IMR-90 (cell line): ENCODE data around the gene CMKLR1. TPM values are rescaled to one million over a fixed set of nuclear protein-coding genes. Genes with fewer than 3 reads are reported as not detected.

Experiments used
- ATAC-seq: fragments of 200-7000 bp; cut with Tn5 transposase; 2 replicates; pipeline ENCODE4 v1.9.1; 2020; ENCODE audit warnings: low read depth, mild to moderate bottlenecking, moderate library complexity
- BruUV-seq: library from RNA; stranded (reverse); fragments of 400-500 nt; replicated peaks from 2 replicates; lab custom pipeline; 2021; lab: Mats Ljungman, UMichigan
- CTCF ChIA-PET: fragments of 300-600 bp; formaldehyde crosslinking; extraction: SDS; loops from one replicate; lab custom pipeline; 2021; ENCODE audit warnings: antibody characterized with exemption; lab: Yijun Ruan, JAX
- POLR2A ChIA-PET: fragments of 300-600 bp; sonication (Branson Sonifier 250); formaldehyde crosslinking; loops from one replicate; lab custom pipeline; 2022; ENCODE audit warnings: antibody characterized with exemption; ENCODE audit not compliant: unreplicated experiment; lab: Charles Lee
- DNase-seq: peaks from one replicate; pipeline ENCODE4 v3.0.0; 2013
- H2AFZ ChIP-seq: replicated peaks from 2 replicates; pipeline ENCODE3; 2013; ENCODE audit warnings: low read length, mild to moderate bottlenecking; ENCODE audit not compliant: poor library complexity
- H2AK5ac ChIP-seq: 2 replicates; pipeline ENCODE4 v1.6.1; 2013; ENCODE audit warnings: low read depth, low read length, inconsistent platforms
- H2AK9ac ChIP-seq: replicated peaks from 2 replicates; pipeline ENCODE3; 2013; ENCODE audit warnings: mild to moderate bottlenecking, low read depth, low read length, moderate library complexity; ENCODE audit not compliant: poor library complexity
- H2BK120ac ChIP-seq: 2 replicates; pipeline ENCODE4 v1.6.1; 2013; ENCODE audit warnings: low read depth, low read length, inconsistent platforms
- H2BK15ac ChIP-seq: 3 replicates; pipeline ENCODE4 v1.6.1; 2013; ENCODE audit warnings: low read depth, low read length, inconsistent platforms
- H2BK20ac ChIP-seq: 2 replicates; pipeline ENCODE4 v1.6.1; 2013; ENCODE audit warnings: low read depth, mild to moderate bottlenecking, inconsistent platforms, low read length, moderate library complexity
- H2BK5ac ChIP-seq: 2 replicates; pipeline ENCODE4 v1.6.1; 2013; ENCODE audit warnings: mild to moderate bottlenecking, low read depth, low read length, inconsistent platforms; ENCODE audit not compliant: poor library complexity, severe bottlenecking
- H3K14ac ChIP-seq: replicated peaks from 2 replicates; pipeline ENCODE4 v1.6.1; 2013; ENCODE audit warnings: low read depth, low read length, inconsistent platforms
- H3K18ac ChIP-seq: 2 replicates; pipeline ENCODE4 v1.6.1; 2013; ENCODE audit warnings: low read depth, low read length, control low read depth
- H3K23ac ChIP-seq: 2 replicates; pipeline ENCODE4 v1.6.1; 2013; ENCODE audit warnings: low read depth, low read length, inconsistent platforms
- H3K27ac ChIP-seq: 2 replicates; pipeline ENCODE4 v1.5.1; 2013; ENCODE audit warnings: mild to moderate bottlenecking, control low read depth, low read length; ENCODE audit not compliant: insufficient read depth
- H3K27me3 ChIP-seq: 2 replicates; pipeline ENCODE4 v1.6.1; 2013; ENCODE audit warnings: low read length; ENCODE audit not compliant: control insufficient read depth, insufficient read depth
- H3K36me3 ChIP-seq: 2 replicates; pipeline ENCODE4 v1.6.1; 2013; ENCODE audit warnings: low read length, mixed read lengths; ENCODE audit not compliant: control insufficient read depth, insufficient read depth
- H3K4ac ChIP-seq: 2 replicates; pipeline ENCODE4 v1.6.1; 2013; ENCODE audit warnings: low read depth, low read length, inconsistent platforms
- H3K4me1 ChIP-seq: 2 replicates; pipeline ENCODE4 v1.6.1; 2013; ENCODE audit warnings: low read length, mixed read lengths; ENCODE audit not compliant: control insufficient read depth, insufficient read depth
- H3K4me2 ChIP-seq: 2 replicates; pipeline ENCODE4 v1.6.1; 2013; ENCODE audit warnings: low read depth, mild to moderate bottlenecking, control low read depth, low read length, moderate library complexity
- H3K4me3 ChIP-seq: 2 replicates; pipeline ENCODE4 v1.5.1; 2013; ENCODE audit warnings: low read depth, mild to moderate bottlenecking, control low read depth, low read length, moderate library complexity; ENCODE audit not compliant: insufficient read depth
- H3K56ac ChIP-seq: 2 replicates; pipeline ENCODE4 v1.6.1; 2013; ENCODE audit warnings: low read length, inconsistent platforms; ENCODE audit not compliant: insufficient read depth; ENCODE audit errors: extremely low read depth
- H3K79me1 ChIP-seq, 2 experiments: 2 replicates each; pipeline ENCODE4 v1.6.1; 2013; ENCODE audit warnings: low read length in 2 of 2, inconsistent platforms in 1 of 2, low read depth in 1 of 2
- H3K9ac ChIP-seq: 2 replicates; pipeline ENCODE4 v1.6.1; 2013; ENCODE audit warnings: low read depth, low read length, control low read depth
- H3K9me1 ChIP-seq: 2 replicates; pipeline ENCODE4 v1.6.1; 2013; ENCODE audit warnings: low read length, inconsistent platforms; ENCODE audit not compliant: insufficient read depth
- H3K9me3 ChIP-seq: 2 replicates; pipeline ENCODE4 v1.6.1; 2013; ENCODE audit warnings: low read length; ENCODE audit not compliant: control insufficient read depth, insufficient read depth
- H4K20me1 ChIP-seq: 2 replicates; pipeline ENCODE4 v1.6.1; 2013; ENCODE audit warnings: low read length, inconsistent platforms; ENCODE audit not compliant: insufficient read depth
- H4K5ac ChIP-seq: 2 replicates; pipeline ENCODE4 v1.6.1; 2013; ENCODE audit warnings: mild to moderate bottlenecking, low read depth, low read length, control low read depth
- H4K8ac ChIP-seq, 2 experiments: 2 replicates each; pipeline ENCODE4 v1.6.1; 2013; ENCODE audit warnings: low read depth in 2 of 2, low read length in 2 of 2, control low read depth in 1 of 2, inconsistent platforms in 1 of 2
- H4K91ac ChIP-seq: 2 replicates; pipeline ENCODE4 v1.6.1; 2013; ENCODE audit warnings: low read depth, low read length, inconsistent platforms; ENCODE audit not compliant: insufficient read depth
- BHLHE40 ChIP-seq: fragments of 150-350 bp; IDR thresholded peaks from 2 replicates; pipeline ENCODE4 v1.6.1; 2016; ENCODE audit warnings: mild to moderate bottlenecking, low read depth, low read length
- CEBPB ChIP-seq: IDR thresholded peaks from 2 replicates; pipeline ENCODE4 v1.6.1; 2012; ENCODE audit warnings: low read depth, low read length, improper control_type of control experiment
- CTCF ChIP-seq: conservative IDR thresholded peaks from 2 replicates; pipeline ENCODE4 v1.5.1; 2012; ENCODE audit warnings: mild to moderate bottlenecking, low read depth, low read length, improper control_type of control experiment
- ELK1 ChIP-seq: fragments of 150-350 bp; IDR thresholded peaks from 2 replicates; pipeline ENCODE4 v1.6.1; 2016; ENCODE audit warnings: low read depth, mild to moderate bottlenecking, low read length, moderate library complexity, borderline replicate concordance
- FOS ChIP-seq: fragments of 150-350 bp; IDR thresholded peaks from 2 replicates; pipeline ENCODE4 v1.6.1; 2016; ENCODE audit warnings: low read depth, low read length
- MAFK ChIP-seq: IDR thresholded peaks from 2 replicates; pipeline ENCODE4 v1.6.1; 2012; ENCODE audit warnings: low read depth, low read length, improper control_type of control experiment
- MAZ ChIP-seq: IDR thresholded peaks from 2 replicates; pipeline ENCODE4 v1.6.1; 2012; ENCODE audit warnings: low read depth, mild to moderate bottlenecking, low read length, improper control_type of control experiment, moderate library complexity, borderline replicate concordance
- MXI1 ChIP-seq: IDR thresholded peaks from 2 replicates; pipeline ENCODE4 v1.6.1; 2012; ENCODE audit warnings: low read depth, mild to moderate bottlenecking, low read length, moderate library complexity, borderline replicate concordance
- NFE2L2 ChIP-seq: fragments of 150-350 bp; IDR thresholded peaks from 2 replicates; pipeline ENCODE4 v1.6.1; 2016; ENCODE audit warnings: low read depth, mild to moderate bottlenecking, low read length
- POLR2A ChIP-seq: IDR thresholded peaks from 2 replicates; pipeline ENCODE4 v1.6.1; 2012; ENCODE audit warnings: mild to moderate bottlenecking, low read depth, low read length
- RAD21 ChIP-seq: IDR thresholded peaks from 2 replicates; pipeline ENCODE4 v1.6.1; 2012; ENCODE audit warnings: low read length, improper control_type of control experiment
- RCOR1 ChIP-seq: IDR thresholded peaks from 2 replicates; pipeline ENCODE4 v1.6.1; 2012; ENCODE audit warnings: mild to moderate bottlenecking, low read length, improper control_type of control experiment; ENCODE audit not compliant: insufficient replicate concordance
- RFX5 ChIP-seq: IDR thresholded peaks from 2 replicates; pipeline ENCODE4 v1.8.0; 2012; ENCODE audit warnings: low read depth, mild to moderate bottlenecking, low read length, moderate library complexity
- SMC3 ChIP-seq: fragments of 150-350 bp; IDR thresholded peaks from 2 replicates; pipeline ENCODE4 v1.6.1; 2016; ENCODE audit warnings: low read depth, mild to moderate bottlenecking, antibody characterized with exemption, low read length, moderate library complexity
- USF2 ChIP-seq: fragments of 150-350 bp; IDR thresholded peaks from 2 replicates; pipeline ENCODE4 v1.6.1; 2017; ENCODE audit warnings: mild to moderate bottlenecking, antibody characterized with exemption, low read length, low read depth
- WGBS, 2 experiments: methylation state at CpG; one replicate each; pipeline versions ENCODE4 v1.1.5 to v1.1.7; 2013; ENCODE audit warnings: missing lambda C conversion rate in 2 of 2; ENCODE audit not compliant: insufficient read length in 1 of 2; ENCODE audit errors: extremely low coverage in 2 of 2; 5-methylcytosine and 5-hydroxymethylcytosine counted together
- dilution Hi-C: fragments of 300-500 bp; cut with HindIII; formaldehyde crosslinking; loops from one replicate; pipeline ENCODE4 v1.14.3; 2018; ENCODE audit warnings: low sequenced_read_pairs; ENCODE audit not compliant: unreplicated experiment
- in situ Hi-C: fragments of 300-500 bp; cut with MboI; formaldehyde crosslinking; loops from 3 replicates; pipeline ENCODE4 v1.14.3; 2019; ENCODE audit warnings: low sequenced_read_pairs, inconsistent platforms, mixed read lengths
- intact Hi-C: fragments of 100-400 bp; cut with micrococcal nuclease; formaldehyde crosslinking; loops from 2 replicates; pipeline ENCODE4 v1.10.0; 2022
- polyA plus RNA-seq, 3 experiments: library from polyadenylated mRNA; depleted of rRNA; stranded (reverse); fragments of >200 nt; gene quantifications; 2 replicates each; pipeline ENCODE4 v1.2.3, GENCODE V29; 2012; ENCODE audit warnings: low replicate concordance in 1 of 3
- total RNA-seq: library from RNA; depleted of rRNA; stranded (reverse); fragments of >200 nt; gene quantifications from 2 replicates; pipeline ENCODE4 v1.2.3, GENCODE V29; 2012

CMKLR1 gene
- total and polyA plus RNA-seq, 2 of the 4 experiments (the other 2 are of a cell fraction), result not detected

DNA sequence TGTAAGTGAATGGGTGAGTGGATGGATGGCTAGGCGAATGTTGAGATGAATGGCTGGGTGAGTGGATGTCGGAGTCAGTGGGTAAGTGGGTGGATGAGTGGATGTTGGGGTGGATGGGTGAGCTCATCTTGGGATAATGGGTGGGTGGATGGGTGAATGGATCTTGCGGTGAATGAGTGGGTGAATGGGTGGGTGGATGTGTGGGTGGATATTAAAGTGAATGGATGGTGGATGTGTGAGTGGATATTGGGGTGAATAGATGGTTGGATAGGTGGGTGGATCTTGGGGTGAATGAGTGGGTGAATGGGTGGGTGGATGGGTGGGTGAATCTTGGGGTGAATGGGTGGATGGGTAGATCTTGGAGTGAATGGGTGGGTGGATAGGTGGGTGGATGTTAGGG, 51.9 kb downstream of the CMKLR1 start:
- Histone ChIP-seq H3K18ac (no peak overlapping the region), H3K4me1 (no peaks in the 10 kb centered on the region), H3K56ac (no peak overlapping the region), H2AFZ (no peak overlapping the region), H2AK9ac (no peak overlapping the region), H3K9me1 (no peaks in the 10 kb centered on the region), H3K23ac (no peak overlapping the region), H4K91ac (no peak overlapping the region), H4K8ac (no peak overlapping the region), H4K20me1 (no peaks in the 10 kb centered on the region), H3K9me3 (no peaks in the 10 kb centered on the region), H3K14ac (no peak overlapping the region), H3K27me3 (no peaks in the 10 kb centered on the region), H2BK120ac (no peak overlapping the region), H2BK15ac (no peak overlapping the region), H3K4me2 (no peak overlapping the region), H4K5ac (no peak overlapping the region), H3K27ac (no peak overlapping the region), H2BK20ac (no peak overlapping the region), H3K4ac (no peak overlapping the region), H2BK5ac (no peak overlapping the region), H3K36me3 (no peaks in the 10 kb centered on the region), H2AK5ac (no peak overlapping the region), H3K9ac (no peak overlapping the region), H3K79me1 (no peaks in the 10 kb centered on the region), H3K4me3 (no peak overlapping the region)
- intact Hi-C loops (no loop called here), in situ Hi-C loops (no loop called here), dilution Hi-C loops (no loop called here)
- CTCF ChIA-PET, result interaction anchor here (0.5 kb wide), 1 partner anchor 10 kb away, joined by 3 read pairs; no protein-coding TSS in a partner anchor
- POLR2A ChIA-PET, result no interaction called here
- DNase-seq (no peak), ATAC-seq (no peak)
- no peak for TF ChIP-seq FOS
- no peak for TF ChIP-seq POLR2A
- no peak for TF ChIP-seq RFX5
- TF ChIP-seq NFE2L2, result no peak
- TF ChIP-seq MAZ, result no peak
- no peak for TF ChIP-seq SMC3
- no peak for TF ChIP-seq RAD21
- TF ChIP-seq CTCF, result no peak
- no peak for TF ChIP-seq USF2
- no peak for TF ChIP-seq BHLHE40
- no peak for TF ChIP-seq CEBPB
- TF ChIP-seq MXI1, result no peak
- TF ChIP-seq ELK1, result no peak
- TF ChIP-seq MAFK, result no peak
- TF ChIP-seq RCOR1, result no peak
- WGBS, 2 experiments, result 73% methylated on average over 3 of the region's 3 CpGs; no CpG with 5 or more reads in 1 of the 2 experiments
- BruUV-seq, result no TSS peak
